Epithelial cell of proximal tubule (primary cell): ENCODE data around the gene CTIF. TPM values are rescaled to one million over a fixed set of nuclear protein-coding genes. Genes with fewer than 3 reads are reported as not detected.

Experiments
- DNase-seq: peaks from one replicate; pipeline ENCODE4 v3.0.0-alpha.2; 2011; ENCODE audit warnings: low read depth
- H3K4me3 ChIP-seq: 2 replicates; pipeline ENCODE4 v1.5.1; 2011; ENCODE audit warnings: low read depth, mild to moderate bottlenecking, low read length
- CTCF ChIP-seq: conservative IDR thresholded peaks from 2 replicates; pipeline ENCODE4 v1.5.1; 2012; ENCODE audit warnings: low read depth, mild to moderate bottlenecking, low read length
- total RNA-seq: library from RNA; depleted of rRNA; stranded (reverse); fragments of >200 nt; gene quantifications from 2 replicates; pipeline ENCODE4 v1.2.3, GENCODE V29; 2015

The CTIF gene
- total RNA-seq, 1 donor from 2014 or later = 12.9 TPM

GRCh38 chr18:48590678-48591077 is 51.8 kb downstream of the CTIF start:
- no peak for TF ChIP-seq CTCF
- no peak overlapping the region for H3K4me3 ChIP-seq
- no peak for DNase-seq

GRCh38 chr18:48592540-48593171 is 53.8 kb downstream of the CTIF start:
- TF ChIP-seq CTCF = no peak
- DNase-seq = no peak
- no peak overlapping the region for H3K4me3 ChIP-seq

GRCh38 chr18:48594471-48595094 is 55.8 kb downstream of the CTIF start:
- no peak overlapping the region for H3K4me3 ChIP-seq
- no peak for DNase-seq
- TF ChIP-seq CTCF = no peak

GRCh38 chr18:48595703-48596218 is 56.9 kb downstream of the CTIF start:
- TF ChIP-seq CTCF = no peak
- no peak overlapping the region for H3K4me3 ChIP-seq
- no peak for DNase-seq

GRCh38 chr18:48597110-48597509 is 58.3 kb downstream of the CTIF start:
- no peak overlapping the region for H3K4me3 ChIP-seq
- no peak for TF ChIP-seq CTCF

GRCh38 chr18:48597671-48598070 is 58.8 kb downstream of the CTIF start:
- no peak for DNase-seq
- TF ChIP-seq CTCF = no peak
- no peak overlapping the region for H3K4me3 ChIP-seq

More at GRCh38 chr18:48597110-48597509, 58.3 kb downstream of the CTIF start:
- no peak for DNase-seq
